Mesendoderm (in vitro differentiated cells): Measurements from ENCODE around the gene SEMG2.

Experiments used
- DNase-seq: peaks from one replicate; pipeline ENCODE4 v3.0.0; 2013
- H2AK5ac ChIP-seq: 2 replicates; pipeline ENCODE4 v1.6.1; 2013; ENCODE audit warnings: low read length, inconsistent platforms
- H2BK120ac ChIP-seq: 2 replicates; pipeline ENCODE4 v1.6.1; 2013; ENCODE audit warnings: low read depth, mild to moderate bottlenecking, low read length, moderate library complexity, mixed read lengths
- H2BK15ac ChIP-seq: replicated peaks from 2 replicates; pipeline ENCODE4 v1.6.1; 2013; ENCODE audit warnings: low read depth, mild to moderate bottlenecking, moderate library complexity
- H2BK5ac ChIP-seq: 2 replicates; pipeline ENCODE4 v1.6.1; 2013; ENCODE audit warnings: low read length, inconsistent platforms
- H3K18ac ChIP-seq: 2 replicates; pipeline ENCODE4 v1.6.1; 2013; ENCODE audit warnings: mild to moderate bottlenecking, low read length, mixed read lengths
- H3K23ac ChIP-seq: one replicate; pipeline ENCODE4 v1.6.1; 2013; ENCODE audit warnings: low read length
- H3K27ac ChIP-seq: 2 replicates; pipeline ENCODE4 v1.5.1; 2013; ENCODE audit warnings: low read depth, mild to moderate bottlenecking, inconsistent platforms, low read length, moderate library complexity
- H3K27me3 ChIP-seq: 2 replicates; pipeline ENCODE4 v1.6.1; 2013; ENCODE audit warnings: low read length, control low read depth, mild to moderate bottlenecking, inconsistent platforms; ENCODE audit not compliant: insufficient read depth, poor library complexity
- H3K36me3 ChIP-seq: 2 replicates; pipeline ENCODE4 v1.6.1; 2013; ENCODE audit warnings: low read length, inconsistent platforms; ENCODE audit not compliant: control insufficient read depth, insufficient read depth
- H3K4ac ChIP-seq: one replicate; pipeline ENCODE4 v1.6.1; 2013; ENCODE audit warnings: low read depth, mild to moderate bottlenecking, low read length, moderate library complexity
- H3K4me1 ChIP-seq: 2 replicates; pipeline ENCODE4 v1.6.1; 2013; ENCODE audit warnings: low read depth, low read length, inconsistent platforms; ENCODE audit not compliant: control insufficient read depth
- H3K4me2 ChIP-seq: 2 replicates; pipeline ENCODE4 v1.6.1; 2013; ENCODE audit warnings: low read length
- H3K4me3 ChIP-seq: 2 replicates; pipeline ENCODE4 v1.5.1; 2013; ENCODE audit warnings: mild to moderate bottlenecking, low read length
- H3K56ac ChIP-seq: one replicate; pipeline ENCODE4 v1.6.1; 2013; ENCODE audit warnings: low read length
- H3K79me1 ChIP-seq: 2 replicates; pipeline ENCODE4 v1.6.1; 2013; ENCODE audit warnings: low read length, inconsistent platforms
- H3K79me2 ChIP-seq: 2 replicates; pipeline ENCODE4 v1.6.1; 2013; ENCODE audit warnings: mild to moderate bottlenecking, low read length; ENCODE audit not compliant: control insufficient read depth, insufficient read depth
- H3K9ac ChIP-seq: 2 replicates; pipeline ENCODE4 v1.6.1; 2013; ENCODE audit warnings: low read length, inconsistent platforms
- H4K5ac ChIP-seq: one replicate; pipeline ENCODE4 v1.6.1; 2013; ENCODE audit warnings: low read length
- H4K8ac ChIP-seq: one replicate; pipeline ENCODE4 v1.6.1; 2013; ENCODE audit warnings: low read depth, mild to moderate bottlenecking, control low read depth, low read length, moderate library complexity
- WGBS: extraction: QIAGEN DNeasy Blood & Tissue Kit; methylation state at CpG from one replicate; pipeline ENCODE4 v1.1.7; 2013; ENCODE audit warnings: low lambda C conversion rate, missing lambda C conversion rate; ENCODE audit not compliant: insufficient coverage; ENCODE audit errors: extremely low coverage; 5-methylcytosine and 5-hydroxymethylcytosine counted together

Gene SEMG2

DNA sequence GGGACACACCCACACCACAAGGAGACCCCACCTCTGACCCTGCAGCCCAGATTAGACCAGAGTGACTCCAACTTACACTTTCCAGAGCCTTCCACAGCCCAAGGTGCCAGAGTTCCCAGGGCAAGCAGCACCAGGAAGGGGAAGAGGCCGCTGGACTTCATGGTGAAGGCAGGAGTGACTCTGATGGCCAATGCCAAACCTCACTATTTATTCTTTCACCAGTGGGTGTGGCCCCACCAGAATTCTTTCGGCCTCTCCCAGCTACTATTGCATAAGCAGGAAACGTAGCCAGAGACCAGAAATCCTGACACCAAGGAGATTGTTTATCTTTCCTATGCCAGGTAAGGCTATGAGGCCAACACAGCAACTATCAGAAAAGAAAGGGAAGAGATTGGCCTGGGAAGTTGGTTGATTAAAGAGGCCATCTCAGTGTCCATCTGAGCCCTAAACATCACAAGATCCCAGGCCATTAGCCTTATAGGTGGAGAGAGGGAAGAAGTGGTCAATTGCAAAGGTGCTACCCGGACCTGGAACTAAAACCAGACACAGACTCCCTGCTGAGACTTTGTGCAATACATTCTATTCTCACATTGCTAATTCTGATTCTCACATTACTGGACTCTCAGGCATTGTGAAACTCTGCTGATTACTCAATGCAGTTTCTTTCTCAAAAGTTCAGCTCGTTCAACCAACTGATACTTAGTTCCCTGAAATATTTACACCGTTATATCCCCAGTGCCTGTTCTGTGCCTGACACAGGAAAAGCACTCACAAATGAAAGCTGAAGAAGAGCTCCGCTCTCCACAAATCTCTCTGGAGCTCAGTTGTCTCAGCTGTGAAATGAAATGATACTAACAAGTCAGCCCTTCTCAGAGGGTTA, 33.5 kb downstream of the SEMG2 start, which contains the start of gene SLPI:
TSS of gene SLPI (minus strand) at position 182 of the 880 bp plus-strand sequence. CDS start at position 161, 21 bp downstream.
- H3K4me1 ChIP-seq = peaks cover 7% of the 10 kb centered on the region
- H2BK5ac ChIP-seq = no peak within 1 kb of the TSS
- no peak within 1 kb of the TSS for H3K4me3 ChIP-seq
- WGBS = no CpG with 5 or more reads among the region's 7 CpGs
- H3K23ac ChIP-seq = no peak within 1 kb of the TSS
- no peaks in the 10 kb centered on the region for H3K36me3 ChIP-seq
- H3K4me2 ChIP-seq = no peak within 1 kb of the TSS
- no peaks in the 10 kb centered on the region for H3K79me1 ChIP-seq
- H3K9ac ChIP-seq = no peak within 1 kb of the TSS
- no peaks in the 10 kb centered on the region for H3K27me3 ChIP-seq
- no peak within 1 kb of the TSS for H4K5ac ChIP-seq
- peak within 1 kb of the TSS; percentile 47 for H3K56ac ChIP-seq
- H2AK5ac ChIP-seq = no peak within 1 kb of the TSS
- no peak within 1 kb of the TSS for H2BK120ac ChIP-seq
- no peak within 1 kb of the TSS for H3K27ac ChIP-seq
- no peak within 1 kb of the TSS for H2BK15ac ChIP-seq
- no peak within 1 kb of the TSS for H4K8ac ChIP-seq
- peak; percentile 15 for DNase-seq
- H3K79me2 ChIP-seq = no peaks in the 10 kb centered on the region
- no peak within 1 kb of the TSS for H3K18ac ChIP-seq
- no peak within 1 kb of the TSS for H3K4ac ChIP-seq

DNA sequence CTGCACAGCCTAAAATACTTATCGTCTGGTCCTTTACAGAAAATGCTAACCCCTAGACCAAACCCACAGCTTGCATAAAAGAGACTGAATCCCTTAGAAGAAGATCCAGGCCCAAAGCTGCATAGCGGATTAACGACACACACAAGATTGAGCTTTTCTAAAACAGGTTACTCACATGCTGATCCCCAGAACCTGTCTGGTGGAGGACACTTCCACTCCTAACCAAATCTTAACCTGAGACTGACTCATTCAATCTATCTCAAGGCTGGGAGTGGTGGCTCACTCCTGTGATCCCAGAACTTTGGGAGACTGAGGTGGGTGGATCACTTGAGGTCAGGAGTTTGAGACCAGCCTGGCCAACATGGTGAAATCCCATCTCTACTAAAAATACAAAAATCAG, 36.0 kb downstream of the SEMG2 start:
- Histone ChIP-seq H3K36me3 (no peaks in the 10 kb centered on the region), H3K23ac (no peak overlapping the region), H3K79me1 (no peaks in the 10 kb centered on the region), H3K18ac (no peak overlapping the region), H2BK120ac (no peak overlapping the region), H2BK15ac (no peak overlapping the region), H3K27me3 (no peaks in the 10 kb centered on the region), H3K79me2 (no peaks in the 10 kb centered on the region), H3K56ac (no peak overlapping the region), H2BK5ac (no peak overlapping the region), H3K4me3 (no peak overlapping the region), H3K9ac (no peak overlapping the region), H3K4me1 (peaks cover 7% of the 10 kb centered on the region), H4K8ac (no peak overlapping the region), H4K5ac (no peak overlapping the region), H3K4me2 (no peak overlapping the region), H3K4ac (no peak overlapping the region), H2AK5ac (no peak overlapping the region), H3K27ac (no peak overlapping the region)
- no peak for DNase-seq
- no CpG with 5 or more reads among the region's 3 CpGs for WGBS

DNA sequence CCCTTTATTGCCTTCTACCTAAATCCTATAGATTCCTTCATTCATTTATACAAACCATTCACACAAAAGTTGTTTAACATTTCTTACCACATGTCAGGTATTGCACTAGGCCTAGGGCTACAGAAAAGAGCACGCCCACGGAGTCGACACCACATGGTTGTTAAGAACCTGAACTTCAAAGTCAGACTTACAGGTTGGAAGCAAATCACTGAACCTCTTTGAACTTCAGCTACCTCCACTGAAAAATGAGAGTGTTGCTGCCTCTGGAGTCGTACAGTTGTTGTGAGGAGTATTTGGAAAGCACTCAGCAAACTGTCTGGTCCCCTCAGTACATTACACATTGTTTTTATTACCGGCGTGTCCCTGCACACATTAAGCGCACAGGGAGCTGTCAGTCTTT, 36.5 kb downstream of the SEMG2 start:
- no peaks in the 10 kb centered on the region for H3K79me1 ChIP-seq
- H3K4me1 ChIP-seq = peaks cover 7% of the 10 kb centered on the region
- H2BK15ac ChIP-seq = no peak overlapping the region
- H3K36me3 ChIP-seq = no peaks in the 10 kb centered on the region
- H3K27me3 ChIP-seq = no peaks in the 10 kb centered on the region
- no peak for DNase-seq
- H3K23ac ChIP-seq = no peak overlapping the region
- H2AK5ac ChIP-seq = no peak overlapping the region
- no peak overlapping the region for H3K18ac ChIP-seq
- H3K56ac ChIP-seq = no peak overlapping the region
- H4K8ac ChIP-seq = no peak overlapping the region
- H3K79me2 ChIP-seq = no peaks in the 10 kb centered on the region
- no CpG with 5 or more reads among the region's 7 CpGs for WGBS
- H3K4me3 ChIP-seq = no peak overlapping the region
- no peak overlapping the region for H4K5ac ChIP-seq
- H2BK5ac ChIP-seq = no peak overlapping the region
- no peak overlapping the region for H3K9ac ChIP-seq
- H3K4me2 ChIP-seq = no peak overlapping the region
- no peak overlapping the region for H3K27ac ChIP-seq
- no peak overlapping the region for H3K4ac ChIP-seq
- H2BK120ac ChIP-seq = no peak overlapping the region

DNA sequence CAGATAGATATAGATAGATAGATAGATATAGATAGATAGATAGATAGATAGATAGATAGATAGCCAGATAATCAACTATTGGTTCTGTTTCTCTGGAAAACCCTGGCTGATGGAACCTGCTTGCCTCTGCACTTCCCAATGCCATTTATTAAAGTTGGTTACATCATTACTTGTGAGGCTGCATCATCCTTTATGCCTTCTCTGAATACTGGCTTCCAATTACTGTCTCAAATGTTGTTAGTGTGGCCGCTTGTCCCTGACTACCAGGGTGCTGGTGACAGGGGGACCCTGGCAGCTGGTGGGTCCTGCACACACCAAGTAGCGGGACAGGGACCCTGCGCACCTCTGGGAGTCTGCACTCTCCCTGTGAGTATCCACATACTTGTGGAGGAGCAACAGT, 37.1 kb downstream of the SEMG2 start:
- H3K4ac ChIP-seq = no peak overlapping the region
- H2BK15ac ChIP-seq = no peak overlapping the region
- no peak overlapping the region for H3K4me2 ChIP-seq
- no peak overlapping the region for H2AK5ac ChIP-seq
- H3K18ac ChIP-seq = no peak overlapping the region
- H4K5ac ChIP-seq = no peak overlapping the region
- H3K23ac ChIP-seq = no peak overlapping the region
- no peak overlapping the region for H4K8ac ChIP-seq
- no CpG with 5 or more reads among the region's 3 CpGs for WGBS
- no peaks in the 10 kb centered on the region for H3K36me3 ChIP-seq
- no peaks in the 10 kb centered on the region for H3K79me2 ChIP-seq
- DNase-seq = no peak
- no peaks in the 10 kb centered on the region for H3K79me1 ChIP-seq
- H3K27ac ChIP-seq = no peak overlapping the region
- no peak overlapping the region for H3K9ac ChIP-seq
- no peak overlapping the region for H3K4me3 ChIP-seq
- H3K56ac ChIP-seq = no peak overlapping the region
- no peak overlapping the region for H2BK120ac ChIP-seq
- no peaks in the 10 kb centered on the region for H3K27me3 ChIP-seq
- peaks cover 7% of the 10 kb centered on the region for H3K4me1 ChIP-seq
- H2BK5ac ChIP-seq = no peak overlapping the region

DNA sequence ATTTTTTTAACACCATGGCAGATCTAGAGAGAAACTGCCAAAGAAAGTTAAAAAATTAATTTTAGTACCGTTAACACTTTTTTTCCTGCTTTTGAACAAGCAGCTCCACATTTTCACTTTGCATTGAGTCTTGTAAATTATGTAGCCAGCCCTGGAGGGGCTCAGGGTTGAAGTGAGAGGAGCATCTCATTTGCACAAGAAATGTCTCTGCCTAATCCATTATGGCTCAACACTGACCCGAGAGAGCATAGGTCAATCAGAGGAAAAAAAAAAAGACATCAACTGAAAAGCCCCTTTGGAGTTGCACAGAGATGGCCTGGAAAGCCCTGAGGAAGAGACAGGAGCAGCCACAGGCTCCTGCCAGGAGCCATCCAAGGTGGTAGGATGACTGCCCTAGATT, 37.5 kb downstream of the SEMG2 start:
- Histone ChIP-seq H3K9ac (no peak overlapping the region), H3K27me3 (no peaks in the 10 kb centered on the region), H2AK5ac (no peak overlapping the region), H3K4me1 (peaks cover 7% of the 10 kb centered on the region), H4K8ac (no peak overlapping the region), H3K79me2 (no peaks in the 10 kb centered on the region), H3K4ac (no peak overlapping the region), H2BK5ac (no peak overlapping the region), H3K23ac (no peak overlapping the region), H4K5ac (no peak overlapping the region), H3K79me1 (no peaks in the 10 kb centered on the region), H3K56ac (no peak overlapping the region), H2BK15ac (no peak overlapping the region), H3K36me3 (no peaks in the 10 kb centered on the region), H3K4me3 (no peak overlapping the region), H3K18ac (no peak overlapping the region), H3K4me2 (no peak overlapping the region), H2BK120ac (no peak overlapping the region), H3K27ac (no peak overlapping the region)
- WGBS = no CpG with 5 or more reads among the region's 2 CpGs
- no peak for DNase-seq
